HG03135 (cell line): ENCODE results near the gene CCNF.
"Not testable (repeated sequence)": the region's sequence is repeated elsewhere in the genome, so short reads cannot be mapped to it uniquely, and the experiment has no call there.

Experiments used
- ATAC-seq: cut with Tn5 transposase; IDR thresholded peaks from one replicate; pipeline ENCODE4 v1.9.1; 2021; ENCODE audit warnings: mild to moderate bottlenecking, moderate library complexity; ENCODE audit not compliant: unreplicated experiment

The CCNF gene

DNA sequence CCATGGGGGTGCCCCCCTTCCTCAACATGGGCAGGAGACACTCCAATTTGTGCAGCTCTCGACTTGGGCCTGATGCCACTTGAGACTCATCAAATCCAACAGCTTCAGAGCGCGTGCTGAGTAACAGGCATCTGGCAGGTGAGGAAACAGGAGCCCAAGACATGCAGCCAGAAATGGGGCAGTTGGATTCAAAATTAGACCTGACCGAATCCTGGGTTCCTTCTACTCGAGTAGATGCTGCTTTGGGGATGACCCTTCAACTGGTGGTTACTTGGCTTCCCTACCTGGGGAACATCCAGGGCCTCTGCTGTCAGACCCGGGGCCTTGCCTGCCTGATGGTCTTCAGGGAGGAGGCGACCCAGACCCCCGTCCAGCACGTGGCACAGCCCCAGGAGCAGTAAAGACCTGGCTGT lies 41.4 kb downstream of the CCNF start:
- no peak for ATAC-seq

DNA sequence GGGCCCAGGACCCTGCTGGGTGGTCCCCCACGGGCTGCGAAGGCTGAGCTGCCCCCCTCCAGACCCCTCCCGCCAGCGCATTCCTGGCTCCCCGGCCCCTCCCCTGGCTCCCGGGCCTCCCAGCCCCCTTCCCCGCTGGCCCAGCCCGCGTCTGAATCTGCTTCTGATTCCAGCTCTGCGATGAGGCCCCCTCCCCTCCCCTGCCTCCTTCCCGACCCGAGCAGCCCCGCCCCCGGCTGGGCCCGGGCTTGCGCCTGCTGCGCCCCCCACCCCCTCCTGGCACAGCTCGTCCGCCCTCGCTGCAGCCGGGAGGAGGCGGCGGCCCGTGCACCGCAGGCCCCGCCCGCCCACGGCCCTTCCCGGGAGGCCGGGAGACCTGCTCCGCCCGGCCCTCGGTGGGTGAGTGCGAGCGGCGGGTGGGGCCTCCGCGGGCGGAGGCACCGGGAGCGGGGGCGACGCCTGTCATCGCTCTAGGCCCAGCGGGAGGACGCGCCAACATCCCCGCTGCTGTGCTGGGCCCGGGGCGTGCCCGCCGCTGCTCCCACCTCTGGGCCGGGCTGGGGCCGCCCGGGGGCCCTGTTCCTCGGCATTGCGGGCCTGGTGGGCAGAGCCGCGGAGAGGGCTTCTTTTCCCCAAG lies 41.9 kb downstream of the CCNF start, which contains the start of gene NTN3:
Gene NTN3 (plus strand): TSS at position 282 of the 637 bp plus-strand sequence. CDS start 405 bp downstream, outside the sequence.
- no peak for ATAC-seq

DNA sequence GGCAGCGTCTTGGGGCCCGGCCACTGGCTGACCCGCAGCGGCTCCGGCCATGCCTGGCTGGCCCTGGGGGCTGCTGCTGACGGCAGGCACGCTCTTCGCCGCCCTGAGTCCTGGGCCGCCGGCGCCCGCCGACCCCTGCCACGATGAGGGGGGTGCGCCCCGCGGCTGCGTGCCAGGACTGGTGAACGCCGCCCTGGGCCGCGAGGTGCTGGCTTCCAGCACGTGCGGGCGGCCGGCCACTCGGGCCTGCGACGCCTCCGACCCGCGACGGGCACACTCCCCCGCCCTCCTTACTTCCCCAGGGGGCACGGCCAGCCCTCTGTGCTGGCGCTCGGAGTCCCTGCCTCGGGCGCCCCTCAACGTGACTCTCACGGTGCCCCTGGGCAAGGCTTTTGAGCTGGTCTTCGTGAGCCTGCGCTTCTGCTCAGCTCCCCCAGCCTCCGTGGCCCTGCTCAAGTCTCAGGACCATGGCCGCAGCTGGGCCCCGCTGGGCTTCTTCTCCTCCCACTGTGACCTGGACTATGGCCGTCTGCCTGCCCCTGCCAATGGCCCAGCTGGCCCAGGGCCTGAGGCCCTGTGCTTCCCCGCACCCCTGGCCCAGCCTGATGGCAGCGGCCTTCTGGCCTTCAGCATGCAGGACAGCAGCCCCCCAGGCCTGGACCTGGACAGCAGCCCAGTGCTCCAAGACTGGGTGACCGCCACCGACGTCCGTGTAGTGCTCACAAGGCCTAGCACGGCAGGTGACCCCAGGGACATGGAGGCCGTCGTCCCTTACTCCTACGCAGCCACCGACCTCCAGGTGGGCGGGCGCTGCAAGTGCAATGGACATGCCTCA lies 42.6 kb downstream of the CCNF start:
- ATAC-seq = no peak

DNA sequence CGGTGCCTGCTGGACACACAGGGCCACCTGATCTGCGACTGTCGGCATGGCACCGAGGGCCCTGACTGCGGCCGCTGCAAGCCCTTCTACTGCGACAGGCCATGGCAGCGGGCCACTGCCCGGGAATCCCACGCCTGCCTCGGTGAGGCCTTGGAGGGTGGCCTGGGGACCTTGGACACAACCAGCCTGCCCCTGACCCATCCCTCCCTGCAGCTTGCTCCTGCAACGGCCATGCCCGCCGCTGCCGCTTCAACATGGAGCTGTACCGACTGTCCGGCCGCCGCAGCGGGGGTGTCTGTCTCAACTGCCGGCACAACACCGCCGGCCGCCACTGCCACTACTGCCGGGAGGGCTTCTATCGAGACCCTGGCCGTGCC lies 43.2 kb downstream of the CCNF start:
- no peak for ATAC-seq

GRCh38 chr16:2472885-2473445 lies 43.7 kb downstream of the CCNF start:
- no peak for ATAC-seq

DNA sequence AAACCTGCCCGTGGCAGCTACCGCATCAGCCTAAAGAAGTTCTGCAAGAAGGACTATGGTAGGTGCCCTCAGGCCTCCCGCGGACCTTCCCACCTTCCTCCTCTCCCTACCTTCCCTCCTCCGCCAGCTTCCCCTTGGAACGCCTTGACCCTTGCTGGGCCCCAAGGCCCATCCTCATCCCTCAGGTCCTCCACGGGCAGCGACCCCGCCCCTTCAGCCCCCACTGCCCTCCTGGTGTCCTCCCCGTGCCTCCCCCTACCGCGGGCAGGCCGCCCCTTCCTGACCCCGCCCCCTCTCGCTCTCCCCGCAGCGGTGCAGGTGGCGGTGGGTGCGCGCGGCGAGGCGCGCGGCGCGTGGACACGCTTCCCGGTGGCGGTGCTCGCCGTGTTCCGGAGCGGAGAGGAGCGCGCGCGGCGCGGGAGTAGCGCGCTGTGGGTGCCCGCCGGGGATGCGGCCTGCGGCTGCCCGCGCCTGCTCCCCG lies 44.2 kb downstream of the CCNF start:
- no peak for ATAC-seq

DNA sequence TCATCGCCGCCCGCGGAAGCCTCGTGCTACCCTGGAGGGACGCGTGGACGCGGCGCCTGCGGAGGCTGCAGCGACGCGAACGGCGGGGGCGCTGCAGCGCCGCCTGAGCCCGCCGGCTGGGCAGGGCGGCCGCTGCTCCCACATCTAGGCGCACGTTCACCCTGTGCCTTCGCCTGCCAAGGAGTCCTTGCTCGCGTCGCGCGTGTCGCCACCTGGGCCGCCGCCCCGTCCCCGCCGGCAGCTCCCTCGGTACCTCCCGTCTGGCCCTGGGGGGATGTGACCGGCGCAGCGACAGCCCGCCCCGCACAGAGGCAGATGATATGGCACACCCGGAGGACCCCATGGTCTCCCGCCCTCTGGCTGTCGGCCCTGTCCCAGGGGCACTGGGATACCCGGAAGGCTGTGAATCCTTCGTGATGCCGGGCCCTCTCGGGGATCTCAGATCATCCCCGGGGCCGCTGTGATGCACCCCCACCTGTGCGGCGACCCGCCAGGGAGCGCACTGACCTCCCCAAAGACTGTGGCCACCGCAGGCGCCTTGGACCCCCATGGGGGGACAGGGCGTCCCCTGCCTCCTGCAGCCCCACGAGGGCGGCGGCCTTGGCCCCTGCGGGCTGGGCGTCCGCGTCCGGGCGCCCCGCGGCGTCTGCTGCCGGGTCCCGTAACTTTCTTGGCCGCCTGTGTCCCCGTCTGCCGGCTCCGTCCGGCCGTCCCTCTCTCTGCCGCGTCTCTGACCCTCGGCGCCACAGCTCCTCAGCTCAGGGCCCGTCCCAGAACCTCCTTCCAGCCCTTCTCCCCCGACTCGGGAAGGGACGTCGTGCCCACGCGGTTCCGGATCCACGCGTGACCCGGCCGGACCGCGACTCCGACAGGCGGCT lies 45.0 kb downstream of the CCNF start:
- ATAC-seq = peak; percentile 20

- peak; percentile 56 for ATAC-seq
Measured at GRCh38 chr16:2474877-2475412, 45.7 kb downstream of the CCNF start, which contains the start of gene TBC1D24. Gene TBC1D24 (plus strand): TSS chr16:2475127. CDS start chr16:2496149, 21,022 bp downstream.

GRCh38 chr16:2475413-2476344 lies 46.4 kb downstream of the CCNF start:
- peak; percentile 7 for ATAC-seq

- no peak for ATAC-seq
Measured at GRCh38 chr16:2476345-2476720, 47.1 kb downstream of the CCNF start.

GRCh38 chr16:2476741-2477140 lies 47.5 kb downstream of the CCNF start:
- ATAC-seq = no peak

- no peak for ATAC-seq
Measured at GRCh38 chr16:2477327-2477726, 48.1 kb downstream of the CCNF start.

GRCh38 chr16:2478279-2478678 lies 49.0 kb downstream of the CCNF start:
- no peak for ATAC-seq

- ATAC-seq = not testable (repeated sequence)
Measured at GRCh38 chr16:2479996-2480395, 50.7 kb downstream of the CCNF start.

DNA sequence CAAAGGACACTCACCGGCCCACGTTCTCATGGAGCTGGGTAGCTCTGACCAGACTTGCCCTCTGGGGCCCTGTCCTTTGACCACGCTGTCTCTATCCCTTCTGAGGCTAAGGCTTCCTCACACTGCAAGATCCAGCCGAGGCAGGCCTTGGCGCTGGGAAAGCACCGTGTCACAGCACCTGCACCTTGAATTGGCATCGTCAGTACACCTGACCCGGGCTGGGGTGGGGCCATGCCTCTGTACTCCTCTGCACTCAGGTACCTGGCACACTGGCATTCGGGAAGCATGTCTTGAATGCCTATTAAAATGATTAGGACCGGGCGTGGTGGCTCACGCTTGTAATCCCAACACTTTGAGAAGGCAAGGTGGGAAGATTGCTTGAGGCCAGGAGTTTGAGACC lies 51.7 kb downstream of the CCNF start:
- no peak for ATAC-seq

- no peak for ATAC-seq
Measured at GRCh38 chr16:2481676-2482075, 52.4 kb downstream of the CCNF start.

- no peak for ATAC-seq
Measured at GRCh38 chr16:2482249-2482648, 53.0 kb downstream of the CCNF start.

DNA sequence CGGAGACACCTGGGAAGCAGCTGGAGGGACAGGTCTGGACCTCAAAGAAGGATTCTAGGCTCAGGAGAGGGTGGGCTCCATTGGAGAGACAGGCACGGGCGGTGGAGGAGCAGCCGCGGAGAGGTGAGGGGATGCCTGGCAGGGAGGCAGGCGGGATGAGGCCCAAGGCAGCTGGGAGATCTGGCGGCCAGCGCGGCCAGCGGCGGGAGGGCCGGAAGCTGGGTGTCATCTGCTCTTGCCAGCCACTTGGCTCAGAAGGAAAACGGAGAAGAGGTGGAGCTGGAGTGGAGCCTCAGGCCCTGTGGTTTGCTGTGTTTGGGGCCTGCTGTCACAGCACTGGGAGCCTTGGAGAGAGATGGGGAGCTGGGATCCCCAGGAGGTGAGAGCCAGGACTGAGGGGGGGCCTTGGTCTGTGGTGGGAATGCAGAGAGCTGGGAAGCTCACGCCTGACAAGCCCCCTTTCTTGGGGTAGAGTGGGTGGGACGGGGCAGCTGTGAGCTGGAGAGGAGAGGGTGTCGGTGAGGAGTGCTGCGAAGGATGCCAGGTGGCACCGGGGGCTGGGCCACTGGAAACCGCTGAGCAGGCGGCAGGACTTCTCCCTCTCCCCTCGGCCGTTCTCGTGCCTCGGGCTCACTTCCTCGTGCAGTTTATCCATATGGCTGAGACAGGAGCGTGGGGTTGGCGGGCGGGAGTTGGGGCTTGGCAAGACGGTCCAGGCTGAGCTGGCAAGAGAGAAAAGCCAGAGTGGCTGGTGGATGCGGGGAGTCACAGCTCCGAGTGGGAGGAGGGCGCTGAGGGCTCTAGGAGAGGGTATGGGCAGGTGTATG lies 53.7 kb downstream of the CCNF start:
- ATAC-seq = no peak
